Hepatocyte (in vitro differentiated cells): ENCODE data around the gene ARHGDIB. TPM values are rescaled to one million over a fixed set of nuclear protein-coding genes. Genes with fewer than 3 reads are reported as not detected.

ENCODE experiments used
- DNase-seq: peaks from one replicate; pipeline ENCODE4 v3.0.0-alpha.2; 2016; ENCODE audit warnings: low spot score
- H2AFZ ChIP-seq: fragments of 200-600 bp; sonication (generic); 2 replicates; pipeline ENCODE4 v1.6.0; 2016; ENCODE audit warnings: antibody characterized with exemption, mild to moderate bottlenecking
- H3K27ac ChIP-seq: fragments of 200-600 bp; sonication (generic); 2 replicates; pipeline ENCODE4 v1.5.1; 2016; ENCODE audit warnings: mild to moderate bottlenecking
- H3K27me3 ChIP-seq: fragments of 200-600 bp; sonication (generic); 2 replicates; pipeline ENCODE4 v1.6.1; 2016
- H3K36me3 ChIP-seq: fragments of 200-600 bp; sonication (generic); replicated peaks from 2 replicates; pipeline ENCODE4 v1.5.1; 2016; ENCODE audit warnings: low read depth; ENCODE audit not compliant: insufficient read depth
- H3K4me1 ChIP-seq: fragments of 200-600 bp; sonication (generic); 2 replicates; pipeline ENCODE4 v1.5.1; 2016; ENCODE audit warnings: mild to moderate bottlenecking, moderate library complexity; ENCODE audit not compliant: insufficient read depth
- H3K4me2 ChIP-seq: fragments of 200-600 bp; sonication (generic); 2 replicates; pipeline ENCODE4 v1.6.0; 2016
- H3K4me3 ChIP-seq: fragments of 200-600 bp; sonication (generic); 2 replicates; pipeline ENCODE4 v1.5.1; 2016; ENCODE audit warnings: mild to moderate bottlenecking
- H3K79me2 ChIP-seq: fragments of 200-600 bp; sonication (generic); 2 replicates; pipeline ENCODE4 v1.6.0; 2017; ENCODE audit warnings: mild to moderate bottlenecking
- H3K9me2 ChIP-seq: fragments of 200-600 bp; sonication (generic); replicated peaks from 2 replicates; pipeline ENCODE4 v1.6.0; 2017; ENCODE audit warnings: mild to moderate bottlenecking; ENCODE audit not compliant: insufficient read depth
- H3K9me3 ChIP-seq: fragments of 200-600 bp; sonication (generic); 2 replicates; pipeline ENCODE4 v1.5.1; 2016; ENCODE audit warnings: low read depth, mild to moderate bottlenecking
- H4K20me1 ChIP-seq: fragments of 200-600 bp; sonication (generic); 2 replicates; pipeline ENCODE4 v1.6.0; 2016; ENCODE audit warnings: mild to moderate bottlenecking; ENCODE audit not compliant: insufficient read depth, poor library complexity, severe bottlenecking
- CTCF ChIP-seq: fragments of 200-600 bp; sonication (generic); IDR thresholded peaks from 2 replicates; pipeline ENCODE4 v1.5.1; 2016; ENCODE audit warnings: antibody characterized with exemption, mild to moderate bottlenecking; ENCODE audit not compliant: poor library complexity
- EZH2 ChIP-seq: fragments of 200-600 bp; sonication (generic); IDR thresholded peaks from 2 replicates; pipeline ENCODE4 v1.6.1; 2016; ENCODE audit warnings: antibody characterized with exemption, mild to moderate bottlenecking, borderline replicate concordance
- EZH2phosphoT487 ChIP-seq: fragments of 200-600 bp; sonication (generic); IDR thresholded peaks from one replicate; pipeline ENCODE4 v1.6.1; 2018; ENCODE audit warnings: antibody characterized with exemption, mild to moderate bottlenecking, low read depth, moderate library complexity; ENCODE audit not compliant: unreplicated experiment, severe bottlenecking
- WGBS: methylation state at CpG from one replicate; pipeline ENCODE4 v1.1.6; 2016; ENCODE audit warnings: low lambda C conversion rate; ENCODE audit errors: missing lambda C conversion rate; 5-methylcytosine and 5-hydroxymethylcytosine counted together
- polyA plus RNA-seq: library from polyadenylated mRNA; unstranded; fragments of >200 nt; fragmentation: Nextera tagmentation; extraction: Ambion mirVana; gene quantifications from 2 replicates; pipeline ENCODE4 v1.2.1, GENCODE V29; 2016
- total RNA-seq: library from RNA; depleted of rRNA; stranded (reverse); fragments of >200 nt; gene quantifications from 2 replicates; pipeline ENCODE4 v1.2.3, GENCODE V29; 2014

ARHGDIB gene
- total and polyA plus RNA-seq, 2 experiments from 2014 or later: 13.3 to 14.2 TPM

- peaks cover 33% of the 10 kb centered on the region for H3K4me1 ChIP-seq
- peak overlapping the region; percentile 68 for H3K27ac ChIP-seq
- peak; percentile 79 for DNase-seq
- H3K4me2 ChIP-seq: no peak overlapping the region
- no peaks in the 10 kb centered on the region for H3K9me2 ChIP-seq
- WGBS: 72% methylated on average over 7 of the region's 7 CpGs
- H3K27me3 ChIP-seq: no peaks in the 10 kb centered on the region
- H3K79me2 ChIP-seq: no peaks in the 10 kb centered on the region
- no peaks in the 10 kb centered on the region for H3K9me3 ChIP-seq
- H2AFZ ChIP-seq: no peak overlapping the region
- no peaks in the 10 kb centered on the region for H4K20me1 ChIP-seq
- no peak overlapping the region for H3K4me3 ChIP-seq
- TF ChIP-seq CTCF (no peak), EZH2phosphoT487 (no peak), EZH2 (no peak)
- no peaks in the 10 kb centered on the region for H3K36me3 ChIP-seq
Measured at GRCh38 chr12:14952299-14952921, 9.0 kb downstream of the ARHGDIB start.

DNA sequence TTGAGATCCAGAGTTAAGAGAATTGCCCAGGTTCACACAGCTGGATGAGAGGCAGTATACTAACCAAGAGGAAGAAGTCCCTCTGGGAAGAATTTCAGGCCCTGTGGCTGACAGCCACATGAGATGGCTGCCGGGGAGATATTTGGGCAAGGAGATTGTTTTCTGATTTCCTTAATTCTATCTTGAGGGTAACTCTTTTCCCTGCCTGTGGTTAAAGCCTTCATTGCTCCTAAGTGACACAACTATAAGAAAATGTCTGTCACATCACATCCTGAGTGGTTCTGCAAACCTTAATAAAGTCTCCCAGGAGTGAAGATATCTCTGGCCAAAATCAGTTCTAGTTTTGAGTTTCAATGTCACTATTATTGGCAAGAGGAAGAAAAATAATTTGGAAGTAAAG, 9.6 kb downstream of the ARHGDIB start:
- H3K27ac ChIP-seq: peak overlapping the region; percentile 68
- DNase-seq: no peak
- no peak overlapping the region for H2AFZ ChIP-seq
- H3K36me3 ChIP-seq: no peaks in the 10 kb centered on the region
- no peaks in the 10 kb centered on the region for H3K9me3 ChIP-seq
- H3K79me2 ChIP-seq: no peaks in the 10 kb centered on the region
- no peaks in the 10 kb centered on the region for H4K20me1 ChIP-seq
- H3K4me1 ChIP-seq: peaks cover 38% of the 10 kb centered on the region
- H3K27me3 ChIP-seq: no peaks in the 10 kb centered on the region
- H3K9me2 ChIP-seq: no peaks in the 10 kb centered on the region
- 88% methylated on average over 1 of the region's 1 CpG for WGBS
- H3K4me3 ChIP-seq: no peak overlapping the region
- TF ChIP-seq EZH2phosphoT487: no peak
- no peak for TF ChIP-seq CTCF
- TF ChIP-seq EZH2: no peak
- H3K4me2 ChIP-seq: no peak overlapping the region

- Histone ChIP-seq H3K27me3 (no peaks in the 10 kb centered on the region), H2AFZ (no peak overlapping the region), H3K79me2 (no peaks in the 10 kb centered on the region), H3K9me2 (no peaks in the 10 kb centered on the region), H3K27ac (peak overlapping the region; percentile 68), H3K36me3 (no peaks in the 10 kb centered on the region), H3K4me1 (peaks cover 38% of the 10 kb centered on the region), H3K9me3 (no peaks in the 10 kb centered on the region), H4K20me1 (no peaks in the 10 kb centered on the region), H3K4me3 (no peak overlapping the region), H3K4me2 (no peak overlapping the region)
- peak; percentile 77 for DNase-seq
- TF ChIP-seq EZH2phosphoT487 (no peak), CTCF (no peak), EZH2 (no peak)
- WGBS: 43% methylated on average over 6 of the region's 6 CpGs
Measured at GRCh38 chr12:14950982-14951746, 10.2 kb downstream of the ARHGDIB start.
